ENCODE data around the gene FAM25A.
A peak's percentile ranks its signal among the peaks of the same experiment; 100 is the strongest.
"Not testable (repeated sequence)": the region's sequence is repeated elsewhere in the genome, so short reads cannot be mapped to it uniquely, and the experiment has no call there.

The FAM25A gene

DNA sequence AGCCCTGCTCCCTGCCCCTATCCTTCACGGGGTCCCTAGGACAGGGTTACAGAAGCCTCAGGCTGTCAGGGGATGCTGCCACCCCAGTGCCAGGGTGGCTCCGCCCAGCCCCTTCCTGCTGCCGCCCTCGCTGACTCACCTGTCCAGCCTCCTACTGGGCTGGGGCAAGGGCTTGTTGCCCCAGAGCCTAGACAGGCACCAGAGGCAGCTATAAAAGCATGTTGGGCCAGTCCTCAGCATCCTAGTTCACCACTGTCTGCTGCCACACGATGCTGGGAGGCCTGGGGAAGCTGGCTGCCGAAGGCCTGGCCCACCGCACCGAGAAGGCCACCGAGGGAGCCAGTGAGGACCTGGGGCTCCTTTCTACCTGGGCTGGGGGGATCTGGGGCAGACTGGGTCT is at the start of gene FAM25A:
TSS of gene FAM25A (plus strand) at position 239 of the 400 bp plus-strand sequence. CDS start at position 270, 31 bp downstream.
- in situ Hi-C loops (cut with HindIII; ENCODE audit: low pct_ligation_motif_present, low pct_unique_long_range_greater_than_20kb, low sequenced_read_pairs); DNase-seq: not testable (repeated sequence)

DNA sequence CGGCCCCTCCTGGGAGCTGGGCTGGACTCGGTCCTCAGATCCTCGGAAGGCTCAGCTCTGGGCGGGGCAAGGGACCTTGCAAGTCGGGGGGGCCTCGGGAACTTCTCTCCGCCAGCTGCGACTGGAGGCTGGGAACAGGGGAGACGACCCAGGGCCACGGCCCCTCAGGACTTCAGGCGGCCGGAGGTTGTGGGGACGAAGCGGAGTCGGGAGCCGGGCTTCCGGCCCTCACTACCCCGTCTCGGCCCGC is 49.2 kb upstream of the FAM25A start:
- DNase-seq = no peak
- in situ Hi-C loops (cut with HindIII; ENCODE audit: low pct_ligation_motif_present, low pct_unique_long_range_greater_than_20kb, low sequenced_read_pairs) = no loop called here

GRCh38 chr10:86971232-86971991 is 48.7 kb upstream of the FAM25A start:
- DNase-seq = peak; percentile 92
- in situ Hi-C loops (cut with HindIII; ENCODE audit: low pct_ligation_motif_present, low pct_unique_long_range_greater_than_20kb, low sequenced_read_pairs) = no loop called here

GRCh38 chr10:86972613-86973380 is 47.3 kb upstream of the FAM25A start:
- in situ Hi-C loops (cut with HindIII; ENCODE audit: low pct_ligation_motif_present, low pct_unique_long_range_greater_than_20kb, low sequenced_read_pairs) = no loop called here
- DNase-seq = no peak

DNA sequence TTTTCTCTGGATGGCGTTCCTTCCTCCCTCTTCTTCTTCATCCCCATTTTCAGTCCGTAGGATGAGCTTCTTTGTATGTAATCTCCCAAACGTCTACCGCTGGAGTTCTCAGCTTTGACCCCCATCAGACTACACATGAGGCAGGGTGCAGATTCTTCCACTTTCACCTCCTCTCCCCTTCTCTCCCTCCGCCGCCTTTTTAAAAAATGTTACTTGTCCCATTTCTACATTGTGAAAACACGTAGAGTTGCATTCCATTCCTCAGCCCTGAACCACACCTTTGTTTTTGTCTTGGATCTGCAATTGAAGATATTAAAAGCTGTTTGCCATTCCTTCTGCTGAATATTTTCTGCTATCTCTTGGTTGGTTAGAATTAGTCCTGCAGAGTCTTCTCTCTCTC is 45.6 kb upstream of the FAM25A start:
- DNase-seq = no peak
- in situ Hi-C loops (cut with HindIII; ENCODE audit: low pct_ligation_motif_present, low pct_unique_long_range_greater_than_20kb, low sequenced_read_pairs) = no loop called here

GRCh38 chr10:86976362-86977056 is 43.6 kb upstream of the FAM25A start:
- DNase-seq = no peak
- in situ Hi-C loops (cut with HindIII; ENCODE audit: low pct_ligation_motif_present, low pct_unique_long_range_greater_than_20kb, low sequenced_read_pairs) = no loop called here

DNA sequence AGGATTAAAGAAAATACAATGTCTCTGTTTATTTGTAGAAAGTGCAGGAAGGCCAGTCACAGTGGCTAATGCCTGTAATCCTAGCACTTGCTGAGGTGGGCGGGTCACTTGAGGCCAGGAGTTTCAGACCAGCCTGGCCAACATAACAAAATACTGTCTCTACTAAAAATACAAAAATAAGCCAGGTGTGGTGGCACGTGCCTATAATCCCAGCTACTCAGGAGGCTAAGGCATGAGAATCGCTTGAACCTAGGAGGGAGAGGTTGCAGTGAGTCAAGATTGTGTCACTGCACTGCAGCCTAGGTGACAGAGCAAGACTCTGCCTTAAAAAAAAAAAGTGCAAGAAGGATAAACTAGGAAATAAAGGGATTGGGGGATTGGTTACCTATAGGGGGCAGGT is 41.6 kb upstream of the FAM25A start:
- DNase-seq; in situ Hi-C loops (cut with HindIII; ENCODE audit: low pct_ligation_motif_present, low pct_unique_long_range_greater_than_20kb, low sequenced_read_pairs): not testable (repeated sequence)

DNA sequence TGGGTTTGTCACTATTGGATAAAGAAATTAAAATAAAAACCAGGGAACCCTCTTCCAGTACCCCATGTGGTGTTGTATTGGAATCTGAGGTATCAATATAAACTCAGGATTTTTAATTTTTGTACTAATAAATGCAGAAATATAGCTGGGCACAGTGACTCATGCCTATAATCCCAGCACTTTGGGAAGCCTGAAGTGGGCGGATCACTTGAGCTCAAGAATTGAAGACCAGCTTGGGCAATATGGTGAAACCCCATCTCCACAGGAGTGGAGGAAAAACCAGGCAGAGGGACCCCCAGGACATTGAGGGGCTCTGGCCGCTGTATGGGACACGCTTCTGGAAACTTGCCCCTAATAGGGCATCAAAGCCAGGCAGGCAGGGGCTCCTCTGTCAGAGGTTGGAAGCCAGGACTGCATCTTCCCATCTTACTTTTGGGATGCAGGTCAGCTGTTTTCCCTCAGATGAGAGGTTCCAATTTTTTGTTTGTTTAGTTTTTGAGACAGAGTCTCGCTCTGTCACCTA is 40.7 kb upstream of the FAM25A start:
- DNase-seq = no peak
- in situ Hi-C loops (cut with HindIII; ENCODE audit: low pct_ligation_motif_present, low pct_unique_long_range_greater_than_20kb, low sequenced_read_pairs) = no loop called here

GRCh38 chr10:86979977-86980448 is 40.1 kb upstream of the FAM25A start:
- DNase-seq = no peak
- in situ Hi-C loops (cut with HindIII; ENCODE audit: low pct_ligation_motif_present, low pct_unique_long_range_greater_than_20kb, low sequenced_read_pairs) = no loop called here

DNA sequence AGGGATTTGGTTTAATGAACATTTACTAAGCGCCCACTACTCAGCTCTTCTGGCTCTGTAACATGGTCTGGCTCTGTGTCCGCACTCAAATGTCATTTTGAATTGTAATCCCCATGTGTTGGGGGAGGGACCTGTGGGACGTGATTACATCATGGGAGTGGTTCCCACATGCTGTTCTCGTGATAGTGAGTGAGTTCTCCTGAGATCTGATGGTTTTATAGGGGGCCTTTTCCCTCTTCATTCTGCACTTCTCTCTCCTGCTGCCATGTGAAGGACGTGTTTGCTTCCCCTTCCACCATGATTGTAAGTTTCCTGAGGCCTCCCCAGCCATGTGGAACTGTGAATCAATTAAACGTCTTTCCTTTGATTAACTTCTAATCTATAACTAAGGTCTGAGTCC is 39.1 kb upstream of the FAM25A start:
- DNase-seq; in situ Hi-C loops (cut with HindIII; ENCODE audit: low pct_ligation_motif_present, low pct_unique_long_range_greater_than_20kb, low sequenced_read_pairs): not testable (repeated sequence)

DNA sequence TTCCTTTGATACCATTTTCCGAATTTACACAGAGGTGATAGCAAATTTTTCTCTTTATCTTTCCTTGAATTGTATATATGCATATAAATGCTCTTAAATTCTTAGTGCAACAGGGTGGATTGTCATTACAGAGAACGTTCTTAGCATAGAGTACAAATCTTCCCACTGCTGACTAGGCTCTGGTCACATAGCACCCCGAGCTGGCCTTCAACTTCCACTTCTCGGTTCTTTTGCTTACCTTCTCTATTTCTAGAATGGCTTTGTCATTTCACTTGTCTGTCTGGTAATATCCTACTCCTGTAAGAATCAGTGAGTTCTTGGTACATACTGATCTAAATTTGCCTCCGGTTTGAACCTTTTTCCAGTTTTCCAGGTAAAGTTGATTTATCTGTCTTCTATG is 38.4 kb upstream of the FAM25A start:
- no peak for DNase-seq
- in situ Hi-C loops (cut with HindIII; ENCODE audit: low pct_ligation_motif_present, low pct_unique_long_range_greater_than_20kb, low sequenced_read_pairs) = no loop called here

DNA sequence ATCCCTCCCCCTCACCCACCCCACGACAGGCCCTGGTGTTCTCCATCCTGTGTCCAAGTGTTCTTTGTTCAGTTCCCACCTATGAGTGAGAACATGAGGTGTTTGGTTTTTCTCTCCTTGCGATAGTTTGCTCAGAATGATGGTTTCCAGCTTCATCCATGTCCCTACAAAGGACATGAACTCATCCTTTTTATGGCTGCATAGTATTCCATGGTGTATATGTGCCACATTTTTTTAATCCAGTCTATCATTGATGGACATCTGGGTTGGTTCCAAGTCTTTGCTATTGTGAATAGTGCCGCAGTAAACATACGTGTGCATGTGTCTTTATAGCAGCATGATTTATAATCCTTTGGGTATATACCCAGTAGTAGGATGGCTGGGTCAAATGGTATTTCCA is 35.6 kb upstream of the FAM25A start:
- in situ Hi-C loops (cut with HindIII; ENCODE audit: low pct_ligation_motif_present, low pct_unique_long_range_greater_than_20kb, low sequenced_read_pairs); DNase-seq: not testable (repeated sequence)

GRCh38 chr10:86988520-86988919 is 31.6 kb upstream of the FAM25A start:
- no peak for DNase-seq
- in situ Hi-C loops (cut with HindIII; ENCODE audit: low pct_ligation_motif_present, low pct_unique_long_range_greater_than_20kb, low sequenced_read_pairs) = no loop called here

DNA sequence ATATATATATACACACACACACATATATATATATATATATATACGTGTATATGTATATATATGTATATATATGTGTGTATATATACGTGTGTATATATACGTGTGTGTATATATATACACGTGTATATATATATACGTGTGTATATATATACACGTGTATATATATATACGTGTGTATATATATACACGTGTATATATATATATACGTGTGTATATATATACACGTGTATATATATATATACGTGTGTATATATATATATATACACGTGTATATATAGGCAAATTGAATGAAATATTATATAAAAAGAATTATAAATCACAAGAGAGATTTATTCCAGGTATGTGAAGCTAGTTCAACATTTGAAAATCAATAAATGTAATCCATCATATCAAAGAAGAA is 28.7 kb upstream of the FAM25A start:
- DNase-seq; in situ Hi-C loops (cut with HindIII; ENCODE audit: low pct_ligation_motif_present, low pct_unique_long_range_greater_than_20kb, low sequenced_read_pairs): not testable (repeated sequence)

- DNase-seq = no peak
- in situ Hi-C loops (cut with HindIII; ENCODE audit: low pct_ligation_motif_present, low pct_unique_long_range_greater_than_20kb, low sequenced_read_pairs) = no loop called here
Observed at GRCh38 chr10:86992456-86992855, 27.6 kb upstream of the FAM25A start.

DNA sequence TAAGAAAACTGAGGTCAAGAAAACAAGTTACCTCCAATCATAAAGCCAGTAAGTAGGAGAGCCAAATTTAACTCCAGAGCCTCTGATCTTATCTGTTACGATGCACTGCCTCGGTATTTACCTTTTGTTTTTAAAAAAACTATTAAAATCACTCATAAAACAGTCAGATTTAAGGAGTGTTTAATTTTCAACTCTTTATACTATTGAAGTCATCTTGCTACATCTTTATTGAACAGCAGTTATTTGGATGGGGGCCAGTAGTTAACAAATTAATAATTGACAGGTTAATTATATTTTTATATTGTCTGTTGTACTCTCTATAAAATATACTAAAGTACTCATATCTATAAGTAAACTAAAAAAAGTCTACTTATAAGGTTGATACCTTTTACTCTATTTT is 27.2 kb upstream of the FAM25A start:
- no peak for DNase-seq
- in situ Hi-C loops (cut with HindIII; ENCODE audit: low pct_ligation_motif_present, low pct_unique_long_range_greater_than_20kb, low sequenced_read_pairs) = no loop called here

DNA sequence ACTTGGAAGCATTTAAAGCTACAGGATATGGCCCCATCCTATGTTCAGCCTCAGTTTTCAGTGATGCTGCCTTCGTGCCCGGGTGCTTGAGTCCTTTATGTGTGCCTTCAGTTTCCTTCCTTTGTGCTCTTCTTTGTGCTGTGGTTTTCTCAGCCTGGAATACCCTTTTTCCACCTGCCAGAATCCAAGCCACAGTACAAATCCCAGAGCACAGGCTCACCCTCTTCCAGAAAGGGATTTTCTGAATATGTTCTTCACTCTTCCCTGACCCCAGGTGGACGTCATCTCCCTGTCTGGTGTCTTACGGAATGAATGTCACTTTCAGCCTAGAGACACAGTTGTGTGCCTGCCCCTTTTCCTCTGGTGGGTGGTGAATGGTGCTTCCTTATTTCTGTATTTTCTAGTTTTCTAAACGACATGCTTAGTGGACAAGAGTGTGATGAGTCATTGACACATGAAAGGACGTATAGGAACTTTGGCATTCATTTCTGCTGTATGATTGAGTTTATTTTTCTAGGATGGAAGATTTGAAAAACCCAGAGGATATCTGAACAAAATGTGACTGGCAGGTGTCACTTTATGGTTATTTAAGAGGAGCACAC is 20.2 kb upstream of the FAM25A start:
- DNase-seq; in situ Hi-C loops (cut with HindIII; ENCODE audit: low pct_ligation_motif_present, low pct_unique_long_range_greater_than_20kb, low sequenced_read_pairs): not testable (repeated sequence)

DNA sequence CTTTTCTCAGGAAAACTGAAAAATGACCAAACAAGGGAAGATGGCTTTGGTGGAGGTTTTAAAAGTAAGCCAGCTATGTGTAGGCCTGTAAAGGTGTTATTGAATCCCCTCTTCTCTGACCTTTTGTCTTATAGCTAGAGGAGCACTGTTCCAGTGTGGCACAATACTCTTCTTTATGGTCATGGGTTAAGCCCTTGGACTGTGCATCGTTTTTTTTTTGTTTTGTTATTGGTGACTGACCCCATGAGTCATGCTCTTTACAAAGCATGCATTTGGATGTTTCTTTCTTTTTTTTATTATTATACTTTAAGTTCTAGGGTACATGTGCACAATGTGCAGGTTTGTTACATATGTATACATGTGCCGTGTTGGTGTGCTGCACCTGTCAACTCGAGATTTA is 19.6 kb upstream of the FAM25A start:
- no peak for DNase-seq
- in situ Hi-C loops (cut with HindIII; ENCODE audit: low pct_ligation_motif_present, low pct_unique_long_range_greater_than_20kb, low sequenced_read_pairs) = no loop called here

DNA sequence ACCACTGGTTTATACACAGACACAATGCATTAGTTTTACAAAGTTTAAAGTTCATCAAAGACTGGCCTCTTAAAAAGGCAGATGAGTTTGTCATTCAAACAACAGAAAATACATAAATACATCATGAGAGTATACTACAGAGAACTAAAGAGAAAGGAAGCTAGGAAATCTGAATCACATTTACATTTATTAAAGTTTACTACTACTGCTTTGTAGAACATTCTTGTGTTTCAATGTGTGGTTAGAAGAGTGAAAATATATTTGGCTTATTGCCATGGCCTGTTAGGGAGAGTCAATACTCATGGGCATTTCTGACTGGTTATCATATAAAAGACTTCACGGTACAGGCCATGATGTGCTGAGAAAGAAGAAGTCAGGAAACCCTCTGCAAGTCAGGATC is 13.0 kb upstream of the FAM25A start:
- DNase-seq; in situ Hi-C loops (cut with HindIII; ENCODE audit: low pct_ligation_motif_present, low pct_unique_long_range_greater_than_20kb, low sequenced_read_pairs): not testable (repeated sequence)
